ENCODE measurements around the gene PUS10.

DNA sequence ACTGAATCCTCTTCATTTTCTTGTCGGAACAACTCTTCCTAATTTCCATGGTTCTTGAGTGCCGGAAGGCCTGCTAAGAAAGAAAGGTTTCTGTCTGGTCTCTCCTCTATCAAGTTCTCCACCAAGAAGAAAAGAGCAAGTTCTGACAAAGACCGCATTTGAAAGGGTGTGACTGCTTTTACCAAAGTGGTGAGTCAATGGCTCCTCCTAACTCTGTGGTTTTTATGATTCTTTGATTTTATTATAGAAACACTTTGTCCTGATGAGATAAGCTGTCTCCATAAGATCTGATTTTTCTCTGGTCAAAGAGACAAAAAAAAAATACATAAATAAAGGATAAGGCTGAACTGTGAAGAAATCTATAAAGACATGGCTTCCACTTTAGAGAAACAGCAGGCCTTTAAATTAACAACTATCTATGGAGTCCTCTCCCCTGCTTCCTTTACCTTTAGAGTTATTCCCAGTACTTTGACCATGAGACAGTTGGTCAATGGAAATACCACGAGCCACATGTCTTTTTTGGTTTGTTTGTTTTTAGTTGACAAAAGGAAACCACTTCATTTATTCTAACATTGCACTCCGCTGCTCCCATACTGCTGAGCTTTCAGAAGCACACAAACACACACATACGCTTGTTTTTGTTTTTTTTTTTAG lies 69.0 kb downstream of the PUS10 start:
- no peak for TF ChIP-seq EZH2 (IDR thresholded peaks at IDR 0.05; ENCODE audit: low read length)
- TF ChIP-seq, protein P1, sequence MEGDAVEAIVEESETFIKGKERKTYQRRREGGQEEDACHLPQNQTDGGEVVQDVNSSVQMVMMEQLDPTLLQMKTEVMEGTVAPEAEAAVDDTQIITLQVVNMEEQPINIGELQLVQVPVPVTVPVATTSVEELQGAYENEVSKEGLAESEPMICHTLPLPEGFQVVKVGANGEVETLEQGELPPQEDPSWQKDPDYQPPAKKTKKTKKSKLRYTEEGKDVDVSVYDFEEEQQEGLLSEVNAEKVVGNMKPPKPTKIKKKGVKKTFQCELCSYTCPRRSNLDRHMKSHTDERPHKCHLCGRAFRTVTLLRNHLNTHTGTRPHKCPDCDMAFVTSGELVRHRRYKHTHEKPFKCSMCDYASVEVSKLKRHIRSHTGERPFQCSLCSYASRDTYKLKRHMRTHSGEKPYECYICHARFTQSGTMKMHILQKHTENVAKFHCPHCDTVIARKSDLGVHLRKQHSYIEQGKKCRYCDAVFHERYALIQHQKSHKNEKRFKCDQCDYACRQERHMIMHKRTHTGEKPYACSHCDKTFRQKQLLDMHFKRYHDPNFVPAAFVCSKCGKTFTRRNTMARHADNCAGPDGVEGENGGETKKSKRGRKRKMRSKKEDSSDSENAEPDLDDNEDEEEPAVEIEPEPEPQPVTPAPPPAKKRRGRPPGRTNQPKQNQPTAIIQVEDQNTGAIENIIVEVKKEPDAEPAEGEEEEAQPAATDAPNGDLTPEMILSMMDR (optimal IDR thresholded peaks at IDR 0.05 in 1 of 3, IDR thresholded peaks at IDR 0.05 in 1 of 3, conservative IDR thresholded peaks at IDR 0.05 in 1 of 3; ENCODE audit: extremely low read depth in 1 of 3, insufficient read depth in 2 of 3, low read length in 3 of 3), result no peak

Measured in keratinocyte (primary cell).